A549 treated with RU486 at 1 μM for 4 hours (cell line): ENCODE measurements around the gene IST1. TPM values are rescaled to one million over a fixed set of nuclear protein-coding genes. Genes with fewer than 3 reads are reported as not detected.

Source experiments
- total RNA-seq: library from RNA; stranded (reverse); fragments of 200-300 nt; extraction: Qiagen RNA extraction; gene quantifications from 5 replicates; pipeline ENCODE4 v1.2.3, GENCODE V29; 2022; ENCODE audit warnings: low read depth

Gene IST1
- total RNA-seq, result 163 to 213 TPM (median 171 TPM) in 5 replicates

DNA sequence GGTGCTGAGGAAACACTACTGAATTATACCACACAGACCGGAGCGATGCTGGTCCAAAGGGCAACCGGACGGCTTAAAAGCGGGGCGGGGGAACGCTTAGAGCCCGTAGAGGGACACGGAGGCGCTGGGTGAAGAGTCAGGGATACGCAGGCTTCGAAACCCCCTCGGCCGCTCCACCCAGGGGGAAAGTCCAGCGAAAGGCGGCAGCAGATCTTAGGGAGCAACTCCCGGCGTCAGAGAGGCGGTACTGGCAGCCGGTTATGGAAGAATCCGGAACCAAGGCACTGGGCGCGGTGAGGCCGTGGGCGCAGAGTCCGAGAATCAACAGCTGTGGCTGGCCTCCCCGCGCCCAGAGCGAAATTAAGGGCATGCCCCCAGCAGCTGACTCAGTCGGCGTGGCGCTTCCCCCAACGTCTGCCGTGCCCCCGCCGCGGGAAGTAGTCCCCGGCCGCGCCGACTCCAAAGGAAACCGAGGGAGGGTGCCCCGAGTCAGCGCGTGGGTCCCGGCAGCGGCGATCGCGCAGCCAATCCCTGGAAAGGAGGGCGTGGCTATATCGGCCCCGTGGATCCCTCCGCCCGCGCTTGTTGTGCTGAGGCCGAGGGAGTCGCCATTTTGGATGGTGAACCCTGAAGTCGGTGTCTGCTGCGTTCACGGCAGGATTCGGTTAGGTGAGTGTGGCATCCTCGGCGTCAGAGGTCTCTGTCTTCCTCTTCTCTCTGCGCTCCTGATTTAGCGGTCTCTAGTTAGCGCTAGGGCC is at the start of gene IST1:
Gene IST1 (plus strand): TSS at position 611 of the 758 bp plus-strand sequence. CDS start 20,110 bp downstream, outside the sequence.

DNA sequence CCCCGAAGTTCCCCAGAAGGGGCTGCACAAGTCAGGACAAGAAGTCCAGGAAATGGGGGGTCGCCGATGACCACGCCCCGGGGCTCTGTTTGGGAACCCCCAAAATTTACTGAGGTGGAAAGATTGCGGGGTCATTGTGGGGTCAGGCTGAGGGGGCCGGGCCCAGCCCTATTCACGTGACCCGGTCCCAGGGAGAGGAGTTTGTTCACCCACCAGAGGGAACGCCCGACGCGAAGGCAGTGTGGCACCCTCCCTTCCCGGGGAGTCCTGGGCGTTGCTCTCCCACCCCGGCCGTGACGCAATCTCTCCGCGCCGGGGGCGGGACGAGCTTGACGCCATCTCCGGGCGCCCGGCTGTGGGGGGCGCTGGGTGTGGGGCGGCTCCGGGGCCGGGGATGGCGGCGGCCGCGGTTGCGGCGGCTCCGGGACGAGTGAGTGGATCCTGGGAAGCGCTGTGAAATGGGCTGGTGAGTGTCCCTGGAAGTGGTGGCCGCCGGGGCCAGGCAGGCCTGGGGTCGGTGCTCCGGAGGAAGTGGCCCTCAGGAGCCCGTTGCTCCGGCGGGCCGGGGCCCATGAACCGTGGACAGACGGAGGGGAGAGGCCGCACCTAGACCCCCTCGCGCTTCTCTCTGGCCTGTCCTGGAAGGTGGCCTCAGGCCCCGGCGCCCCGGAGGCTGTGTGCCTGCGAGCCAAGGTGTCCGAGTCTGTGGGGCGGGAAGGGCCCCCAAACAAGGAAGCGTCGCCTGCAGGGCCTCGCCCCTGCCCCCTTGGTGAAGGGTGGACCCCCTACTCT is 49.5 kb upstream of the IST1 start, which contains the start of gene ATXN1L:
Gene ATXN1L (plus strand): TSS at position 338 of the 792 bp plus-strand sequence. CDS start 3,765 bp downstream, outside the sequence.

DNA sequence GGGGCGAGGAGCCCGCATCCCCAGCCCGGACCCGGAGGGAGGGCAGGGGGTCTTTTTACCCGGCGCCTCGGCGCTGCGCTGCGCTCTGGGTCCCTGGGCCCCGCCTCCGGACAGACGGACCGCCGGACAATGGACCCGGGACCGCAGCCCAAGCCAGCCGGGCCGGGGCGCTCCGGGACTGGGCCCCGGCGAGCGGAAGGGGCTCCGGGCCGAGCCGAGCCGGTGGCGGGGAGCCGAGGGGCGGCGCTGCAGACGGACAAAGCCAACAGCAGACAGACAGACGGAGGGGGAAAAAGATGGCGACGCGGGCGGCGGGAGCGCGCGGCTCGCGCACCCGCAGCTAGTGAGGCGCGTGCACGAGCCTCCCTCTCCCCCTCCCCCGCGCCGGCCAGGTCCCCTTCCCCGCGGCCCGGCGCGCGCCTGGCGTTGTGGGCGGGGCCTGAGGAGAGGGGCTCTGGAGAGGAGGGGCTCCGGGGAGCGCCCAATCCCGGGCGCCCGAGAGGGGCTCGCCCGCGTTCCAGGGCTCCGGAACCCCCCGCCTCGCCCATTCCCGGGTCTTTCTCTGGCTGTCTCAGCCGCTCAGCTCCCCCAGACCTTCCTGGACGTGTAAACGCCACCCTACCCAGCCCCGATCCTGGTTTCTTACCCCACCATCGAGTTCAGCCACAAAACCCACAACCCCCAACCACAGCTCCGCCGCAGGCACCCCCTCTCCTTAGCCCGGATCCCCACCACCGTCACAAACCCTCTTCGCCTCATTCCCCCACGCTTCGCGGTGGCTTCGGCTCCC is 11.3 kb upstream of the IST1 start, which contains the start of gene ZNF821:
Gene ZNF821 (minus strand): TSS at position 334 of the 790 bp plus-strand sequence. CDS start 4,236 bp downstream, outside the sequence.

Other genes starting within 250 kb of the IST1 start
- gene PHLPP2, start 170.8 kb upstream of the IST1 start, total RNA-seq, result 6.4 to 10.8 TPM (median 9.6 TPM) in 5 replicates
- gene AP1G1, start 86.7 kb upstream of the IST1 start, total RNA-seq, result 44.8 to 48.6 TPM (median 47.1 TPM) in 5 replicates
- 12.9 to 18.0 TPM (median 17.1 TPM) in 5 replicates for gene ATXN1L, start 49.6 kb upstream of the IST1 start, total RNA-seq
- 4.0 to 4.8 TPM (median 4.4 TPM) in 5 replicates for gene ZNF821, start 11.3 kb upstream of the IST1 start, total RNA-seq
- gene PKD1L3, start 104.9 kb downstream of the IST1 start, total RNA-seq, result not detected in 5 replicates
- 12.2 to 16.2 TPM (median 13.4 TPM) in 5 replicates for gene DHODH, start 113.2 kb downstream of the IST1 start, total RNA-seq
- not detected in 5 replicates for gene HP, start 159.0 kb downstream of the IST1 start, total RNA-seq
- not detected in 5 replicates for gene HPR, start 167.7 kb downstream of the IST1 start, total RNA-seq
- 18.5 to 27.6 TPM (median 20.6 TPM) in 5 replicates for gene TXNL4B, start 198.1 kb downstream of the IST1 start, total RNA-seq
- gene DHX38, start 198.3 kb downstream of the IST1 start, total RNA-seq, result 49.1 to 51.5 TPM (median 50.7 TPM) in 5 replicates